Endodermal cell (in vitro differentiated cells): ENCODE data around the gene WDR45. TPM values are rescaled to one million over a fixed set of nuclear protein-coding genes. Genes with fewer than 3 reads are reported as not detected.

Experiments
- DNase-seq: peaks from one replicate; pipeline ENCODE4 v3.0.0-alpha.2; 2017
- H3K27ac ChIP-seq: 2 replicates; pipeline ENCODE4 v1.5.1; 2013; ENCODE audit warnings: mild to moderate bottlenecking, low read depth, low read length, moderate library complexity
- H3K27me3 ChIP-seq: 2 replicates; pipeline ENCODE4 v1.6.1; 2013; ENCODE audit warnings: mild to moderate bottlenecking, low read length, moderate library complexity; ENCODE audit not compliant: insufficient read depth, control insufficient read depth, poor library complexity, severe bottlenecking
- H3K36me3 ChIP-seq: 2 replicates; pipeline ENCODE4 v1.7.0; 2013; ENCODE audit warnings: mild to moderate bottlenecking, low read length, moderate library complexity; ENCODE audit not compliant: control insufficient read depth, insufficient read depth
- H3K4me1 ChIP-seq: one replicate; pipeline ENCODE4 v1.7.0; 2013; ENCODE audit warnings: low read length; ENCODE audit not compliant: control insufficient read depth, insufficient read depth
- H3K4me3 ChIP-seq: 2 replicates; pipeline ENCODE4 v1.5.1; 2013; ENCODE audit warnings: mild to moderate bottlenecking, low read length, moderate library complexity
- H3K9ac ChIP-seq: 2 replicates; pipeline ENCODE4 v1.6.1; 2013; ENCODE audit warnings: mild to moderate bottlenecking, low read length, moderate library complexity; ENCODE audit not compliant: poor library complexity, severe bottlenecking; ENCODE audit errors: extremely low read depth
- H3K9me3 ChIP-seq: 2 replicates; pipeline ENCODE4 v1.6.1; 2013; ENCODE audit warnings: mild to moderate bottlenecking, low read length, moderate library complexity; ENCODE audit not compliant: control insufficient read depth
- H3K27ac Mint-ChIP-seq: 2 replicates; pipeline ENCODE4 v1.8.0; 2020; ENCODE audit warnings: mixed read lengths
- H3K27me3 Mint-ChIP-seq: 2 replicates; pipeline ENCODE4 v1.8.0; 2021; ENCODE audit warnings: mild to moderate bottlenecking, mixed read lengths; ENCODE audit not compliant: insufficient read depth
- H3K36me3 Mint-ChIP-seq: 2 replicates; pipeline ENCODE4 v1.8.0; 2020; ENCODE audit warnings: low read depth, mixed read lengths
- H3K4me1 Mint-ChIP-seq: 2 replicates; pipeline ENCODE4 v1.8.0; 2020; ENCODE audit warnings: mixed read lengths
- H3K4me3 Mint-ChIP-seq: 2 replicates; pipeline ENCODE4 v1.8.0; 2020; ENCODE audit warnings: mild to moderate bottlenecking, moderate library complexity, mixed read lengths
- H3K9me3 Mint-ChIP-seq: 2 replicates; pipeline ENCODE4 v1.8.0; 2020; ENCODE audit warnings: mild to moderate bottlenecking, mixed read lengths
- WGBS, 2 experiments: methylation state at CpG; one replicate each; pipeline versions ENCODE4 v1.1.5 to v1.1.7; 2013; ENCODE audit warnings: missing lambda C conversion rate in 2 of 2, mixed read lengths in 1 of 2; ENCODE audit not compliant: insufficient coverage in 1 of 2, insufficient read length in 1 of 2; 5-methylcytosine and 5-hydroxymethylcytosine counted together
- total RNA-seq, 2 donors: library from RNA; stranded (reverse); fragmentation: NEBNext Ultra II Directional in 1 of 2; extraction: Animal tissue kit (Norgen Biotek cat#: 25700) in 1 of 2; gene quantifications; 2 replicates in 1 of 2; 3 replicates in 1 of 2; pipeline ENCODE4 v1.2.1, GENCODE V29; 2021
- TF ChIP-seq, protein P1 (sequence below): fragments of 200-600 bp; sonication (generic); conservative IDR thresholded peaks from 2 replicates; pipeline ENCODE4 v1.5.0; 2021; ENCODE audit warnings: antibody characterized with exemption, mild to moderate bottlenecking

WDR45 gene
- total RNA-seq, 2 donors from 2014 or later: 29.8 to 42.5 TPM

DNA sequence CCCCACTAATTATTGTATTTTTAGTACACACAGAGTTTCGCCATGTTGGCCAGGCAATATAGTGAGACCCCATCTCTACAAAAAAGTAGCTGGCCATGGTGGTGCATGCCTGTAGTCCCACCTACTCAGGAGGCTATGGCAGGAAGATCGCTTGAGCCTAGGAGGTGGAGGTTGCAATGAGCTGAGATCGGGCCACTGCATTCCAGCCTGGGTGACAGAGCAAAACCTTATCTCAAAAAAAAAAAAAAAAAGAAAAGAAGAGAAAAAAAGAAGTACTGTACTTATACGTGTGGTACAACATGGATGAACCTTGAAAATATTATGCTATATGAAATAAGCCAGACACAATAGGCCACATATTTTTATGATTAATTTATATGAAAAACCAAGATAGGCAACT lies 9.9 kb upstream of the WDR45 start:
- Histone ChIP-seq H3K36me3 (no peaks in the 10 kb centered on the region), H3K4me1 (no peaks in the 10 kb centered on the region), H3K4me3 (no peak overlapping the region), H3K9me3 (no peaks in the 10 kb centered on the region), H3K27ac (no peak overlapping the region), H3K9ac (no peak overlapping the region), H3K27me3 (no peaks in the 10 kb centered on the region)
- TF ChIP-seq, protein P1, sequence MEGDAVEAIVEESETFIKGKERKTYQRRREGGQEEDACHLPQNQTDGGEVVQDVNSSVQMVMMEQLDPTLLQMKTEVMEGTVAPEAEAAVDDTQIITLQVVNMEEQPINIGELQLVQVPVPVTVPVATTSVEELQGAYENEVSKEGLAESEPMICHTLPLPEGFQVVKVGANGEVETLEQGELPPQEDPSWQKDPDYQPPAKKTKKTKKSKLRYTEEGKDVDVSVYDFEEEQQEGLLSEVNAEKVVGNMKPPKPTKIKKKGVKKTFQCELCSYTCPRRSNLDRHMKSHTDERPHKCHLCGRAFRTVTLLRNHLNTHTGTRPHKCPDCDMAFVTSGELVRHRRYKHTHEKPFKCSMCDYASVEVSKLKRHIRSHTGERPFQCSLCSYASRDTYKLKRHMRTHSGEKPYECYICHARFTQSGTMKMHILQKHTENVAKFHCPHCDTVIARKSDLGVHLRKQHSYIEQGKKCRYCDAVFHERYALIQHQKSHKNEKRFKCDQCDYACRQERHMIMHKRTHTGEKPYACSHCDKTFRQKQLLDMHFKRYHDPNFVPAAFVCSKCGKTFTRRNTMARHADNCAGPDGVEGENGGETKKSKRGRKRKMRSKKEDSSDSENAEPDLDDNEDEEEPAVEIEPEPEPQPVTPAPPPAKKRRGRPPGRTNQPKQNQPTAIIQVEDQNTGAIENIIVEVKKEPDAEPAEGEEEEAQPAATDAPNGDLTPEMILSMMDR: no peak
- no peaks in the 10 kb centered on the region for H3K27me3 Mint-ChIP-seq
- DNase-seq: no peak
- H3K36me3 Mint-ChIP-seq: no peaks in the 10 kb centered on the region
- no peak overlapping the region for H3K27ac Mint-ChIP-seq
- no peak overlapping the region for H3K4me3 Mint-ChIP-seq
- H3K4me1 Mint-ChIP-seq: peaks cover 3% of the 10 kb centered on the region
- 82% methylated on average over 1 of the region's 4 CpGs; no CpG with 5 or more reads in 1 of the 2 experiments for WGBS, 2 experiments
- H3K9me3 Mint-ChIP-seq: peaks cover 61% of the 10 kb centered on the region

DNA sequence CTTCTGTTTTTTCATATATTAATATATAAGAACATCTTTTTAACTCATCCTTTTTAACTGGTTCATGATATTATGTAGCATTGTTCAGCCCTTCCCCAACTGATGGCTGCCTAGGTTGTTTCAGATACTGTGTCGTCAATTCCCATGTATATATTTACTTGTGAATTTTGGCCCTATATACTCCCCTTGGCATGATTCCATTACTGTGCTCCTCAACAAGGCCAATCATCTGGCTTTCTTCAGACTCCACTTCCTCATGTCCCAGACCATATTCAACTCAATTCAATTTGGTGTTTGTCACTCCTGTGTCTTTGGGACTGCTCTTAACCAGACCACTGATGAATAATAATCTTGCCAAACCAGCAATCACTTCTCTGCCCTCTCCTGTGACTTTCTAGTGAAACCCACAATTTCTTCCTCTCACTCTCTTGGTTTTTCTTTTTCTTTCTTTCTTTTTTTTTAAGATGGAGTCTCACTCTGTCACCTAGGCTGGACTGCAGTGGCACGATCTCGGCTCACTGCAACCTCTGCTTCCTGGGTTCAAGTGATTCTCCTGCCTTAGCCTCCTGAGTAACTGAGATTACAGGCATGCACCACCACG lies 2.7 kb upstream of the WDR45 start:
- Mint-ChIP-seq H3K27ac (no peak overlapping the region), H3K36me3 (no peaks in the 10 kb centered on the region), H3K27me3 (no peaks in the 10 kb centered on the region), H3K9me3 (peaks cover 52% of the 10 kb centered on the region), H3K4me3 (no peak overlapping the region), H3K4me1 (peaks cover 4% of the 10 kb centered on the region)
- H3K9me3 ChIP-seq: no peaks in the 10 kb centered on the region
- H3K36me3 ChIP-seq: no peaks in the 10 kb centered on the region
- H3K4me1 ChIP-seq: no peaks in the 10 kb centered on the region
- TF ChIP-seq, protein P1: no peak
- H3K9ac ChIP-seq: no peak overlapping the region
- H3K4me3 ChIP-seq: no peak overlapping the region
- 84 to 90% methylated on average over 3 to 4 of the region's 4 CpGs for WGBS, 2 experiments
- H3K27me3 ChIP-seq: no peaks in the 10 kb centered on the region
- no peak for DNase-seq
- H3K27ac ChIP-seq: no peak overlapping the region

DNA sequence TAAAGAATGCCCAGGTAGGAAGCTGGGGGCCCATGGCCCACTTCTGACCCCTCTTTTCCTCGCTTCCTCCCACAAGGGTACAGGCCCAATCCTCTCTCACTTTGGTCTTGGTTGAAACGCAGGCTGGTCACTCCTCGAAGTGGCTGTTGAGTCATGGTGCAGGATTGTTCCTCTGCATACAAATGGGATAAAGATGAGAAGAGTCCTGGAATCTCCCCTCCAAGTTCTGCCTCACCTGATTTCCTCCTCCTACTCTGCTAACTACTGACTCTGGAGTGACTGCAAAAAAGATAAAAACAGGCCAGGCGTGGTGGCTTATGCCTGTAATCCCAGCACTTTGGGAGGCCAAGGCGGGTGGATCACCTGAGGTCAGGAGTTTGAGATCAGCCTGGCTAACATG lies 1.7 kb downstream of the WDR45 start:
- no peaks in the 10 kb centered on the region for H3K27me3 Mint-ChIP-seq
- H3K4me1 Mint-ChIP-seq: peaks cover 6% of the 10 kb centered on the region
- DNase-seq: no peak
- Histone ChIP-seq H3K9ac (no peak overlapping the region), H3K27me3 (no peaks in the 10 kb centered on the region), H3K36me3 (no peaks in the 10 kb centered on the region), H3K4me1 (no peaks in the 10 kb centered on the region), H3K9me3 (no peaks in the 10 kb centered on the region), H3K4me3 (no peak overlapping the region), H3K27ac (no peak overlapping the region)
- WGBS, 2 experiments: 94% methylated on average over 5 of the region's 5 CpGs; no CpG with 5 or more reads in 1 of the 2 experiments
- H3K27ac Mint-ChIP-seq: no peak overlapping the region
- no peak overlapping the region for H3K4me3 Mint-ChIP-seq
- TF ChIP-seq, protein P1: no peak
- H3K9me3 Mint-ChIP-seq: peaks cover 52% of the 10 kb centered on the region
- H3K36me3 Mint-ChIP-seq: peaks cover 2% of the 10 kb centered on the region
